ENCODE results near the gene EVX1.

DNA sequence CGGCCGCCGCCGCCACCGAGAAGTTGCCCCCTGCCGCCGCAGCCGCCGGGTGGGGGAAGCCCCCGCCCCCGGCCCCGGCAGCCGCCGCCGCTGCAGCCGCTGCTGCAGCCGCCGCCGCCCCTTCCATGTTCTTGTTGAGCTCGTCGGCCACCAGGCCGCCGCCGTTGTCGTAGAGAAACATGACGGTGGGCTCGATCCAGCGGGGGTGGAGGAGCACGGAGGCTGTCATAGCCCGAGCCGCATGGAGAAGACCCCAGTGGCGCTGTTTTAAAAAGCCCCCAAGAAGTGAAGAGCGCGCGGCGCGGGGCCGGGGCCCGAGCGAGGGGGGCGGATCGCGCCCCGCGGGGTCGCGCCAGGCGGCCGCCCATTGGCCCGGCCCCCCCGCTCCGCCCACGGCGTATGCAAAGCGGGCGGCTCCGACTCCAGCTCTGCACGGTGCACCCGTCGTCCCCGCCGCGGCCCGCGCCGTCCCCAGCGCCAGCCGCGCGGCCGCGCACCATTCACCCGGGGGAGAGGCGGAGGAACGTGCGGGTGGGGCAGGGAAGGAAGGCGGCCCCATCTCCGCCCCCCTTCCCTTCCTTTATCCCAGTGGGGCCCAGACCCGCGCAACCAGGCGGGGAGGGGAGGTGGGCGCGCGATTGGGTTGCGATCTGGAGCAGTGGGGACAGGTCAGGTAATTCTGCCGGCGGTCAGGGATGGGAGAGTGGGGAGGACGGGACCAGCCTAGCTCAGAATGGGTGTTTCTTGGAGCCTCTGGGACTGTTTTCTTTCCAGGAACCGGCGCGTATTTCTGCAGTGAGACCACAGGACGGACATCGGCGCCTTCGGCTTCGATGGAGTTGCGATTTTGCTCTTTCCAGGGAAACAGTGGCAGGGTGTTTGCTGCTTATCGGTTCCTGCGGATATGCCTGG, 42.5 kb upstream of the EVX1 start, which contains the start of gene HOXA13:
- TF ChIP-seq CTCF (IDR thresholded peaks at IDR 0.05) = no peak
- peak; percentile 88 for TF ChIP-seq EZH2 (IDR thresholded peaks at IDR 0.05)

Measured in neural progenitor cell (in vitro differentiated cells).